Thymus (tissue), 11 donors: Measurements from ENCODE around the gene WDR3. TPM values are rescaled to one million over a fixed set of nuclear protein-coding genes. Genes with fewer than 3 reads are reported as not detected.

Source experiments
- DNase-seq, 9 donors: peaks; one replicate each; pipeline ENCODE4 v3.0.0-alpha.2; 2013; ENCODE audit warnings: low spot score in 9 of 9, low read depth in 6 of 9, missing footprints in 1 of 9
- H3K27ac ChIP-seq, 2 donors: one replicate each; pipeline ENCODE4 v1.5.1; 2013; ENCODE audit warnings: control low read depth in 1 of 2, low read depth in 1 of 2, low read length in 1 of 2, mild to moderate bottlenecking in 1 of 2, moderate library complexity in 1 of 2
- H3K27me3 ChIP-seq, 2 donors: one replicate each; pipeline ENCODE4 v1.5.1; 2013; ENCODE audit warnings: low read length in 1 of 2; ENCODE audit not compliant: control insufficient read depth in 2 of 2, insufficient read depth in 1 of 2
- H3K36me3 ChIP-seq, 2 donors: one replicate each; pipeline ENCODE4 v1.5.1; 2013; ENCODE audit warnings: low read length in 1 of 2, mild to moderate bottlenecking in 1 of 2, moderate library complexity in 1 of 2; ENCODE audit not compliant: control insufficient read depth in 2 of 2, insufficient read depth in 2 of 2
- H3K4me1 ChIP-seq, 2 donors: one replicate each; pipeline ENCODE4 v1.5.1; 2013; ENCODE audit warnings: low read length in 2 of 2; ENCODE audit not compliant: control insufficient read depth in 2 of 2, insufficient read depth in 2 of 2
- H3K4me3 ChIP-seq, 2 donors: one replicate each; pipeline ENCODE4 v1.5.1; 2013; ENCODE audit warnings: low read length in 2 of 2, control low read depth in 1 of 2, mild to moderate bottlenecking in 1 of 2
- H3K9me3 ChIP-seq, 2 donors: one replicate each; pipeline ENCODE4 v1.5.1; 2013; ENCODE audit warnings: low read length in 1 of 2, mild to moderate bottlenecking in 1 of 2; ENCODE audit not compliant: control insufficient read depth in 2 of 2, insufficient read depth in 1 of 2
- WGBS: extraction: QIAGEN DNeasy Blood & Tissue Kit; methylation state at CpG from one replicate; pipeline ENCODE4 v1.1.7; 2013; 5-methylcytosine and 5-hydroxymethylcytosine counted together
- polyA plus RNA-seq: library from polyadenylated mRNA; stranded (reverse); fragments of 200-250 nt; gene quantifications from one replicate; pipeline ENCODE4 v1.2.3, GENCODE V29; 2013
- total RNA-seq: library from RNA; stranded (reverse); fragments of 120-200 nt; gene quantifications from one replicate; pipeline ENCODE4 v1.2.4, GENCODE V29; 2013
- donor health status: healthy.

WDR3 gene
- total and polyA plus RNA-seq, 2 donors, result 4.8 to 21.6 TPM

GRCh38 chr1:117967881-117968280, 38.3 kb downstream of the WDR3 start:
- Histone ChIP-seq H3K4me3 (no peak overlapping the region), H3K27ac (no peak overlapping the region), H3K4me1 (no peaks in the 10 kb centered on the region), H3K9me3 (no peaks in the 10 kb centered on the region), H3K27me3 (no peaks in the 10 kb centered on the region), H3K36me3 (no peaks in the 10 kb centered on the region)
- DNase-seq, result peak in 1 of 9 donors; percentile 1
- 12% methylated on average over 1 of the region's 1 CpG for WGBS

- no peaks in the 10 kb centered on the region for H3K27me3 ChIP-seq
- H3K27ac ChIP-seq, result no peak overlapping the region
- no peaks in the 10 kb centered on the region for H3K4me1 ChIP-seq
- no peaks in the 10 kb centered on the region for H3K9me3 ChIP-seq
- no peak for DNase-seq
- no peaks in the 10 kb centered on the region for H3K36me3 ChIP-seq
- 94% methylated on average over 9 of the region's 9 CpGs for WGBS
- H3K4me3 ChIP-seq, result no peak overlapping the region
Measured at GRCh38 chr1:117970252-117970651, 40.7 kb downstream of the WDR3 start.

GRCh38 chr1:117971777-117972176, 42.2 kb downstream of the WDR3 start:
- H3K4me1 ChIP-seq, result no peaks in the 10 kb centered on the region
- H3K9me3 ChIP-seq, result no peaks in the 10 kb centered on the region
- H3K36me3 ChIP-seq, result no peaks in the 10 kb centered on the region
- no peak for DNase-seq
- no peaks in the 10 kb centered on the region for H3K27me3 ChIP-seq
- H3K4me3 ChIP-seq, result no peak overlapping the region
- no peak overlapping the region for H3K27ac ChIP-seq

DNA sequence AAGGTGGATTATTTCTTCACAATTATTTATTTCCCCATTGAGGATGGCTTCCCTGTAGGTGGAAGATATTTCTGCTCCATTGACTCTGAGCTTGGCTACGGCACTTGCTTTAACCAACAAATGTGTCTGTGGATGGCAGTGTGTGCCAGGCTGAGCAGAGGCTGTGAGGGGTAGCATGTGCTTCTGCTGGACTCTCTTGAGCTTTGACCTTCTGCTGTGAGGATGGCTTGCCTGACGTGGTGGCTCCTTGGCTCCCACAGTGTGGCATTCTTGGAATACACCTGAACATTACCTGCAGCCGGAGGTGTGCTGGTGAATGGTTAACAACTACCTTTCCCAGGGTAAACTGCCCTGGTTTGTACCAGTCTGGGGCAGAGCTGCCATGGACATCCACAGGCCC, 46.8 kb downstream of the WDR3 start:
- no peaks in the 10 kb centered on the region for H3K27me3 ChIP-seq
- 96% methylated on average over 3 of the region's 3 CpGs for WGBS
- H3K4me3 ChIP-seq, result no peak overlapping the region
- no peak for DNase-seq
- no peak overlapping the region for H3K27ac ChIP-seq
- H3K9me3 ChIP-seq, result no peaks in the 10 kb centered on the region
- no peaks in the 10 kb centered on the region for H3K4me1 ChIP-seq
- H3K36me3 ChIP-seq, result no peaks in the 10 kb centered on the region

DNA sequence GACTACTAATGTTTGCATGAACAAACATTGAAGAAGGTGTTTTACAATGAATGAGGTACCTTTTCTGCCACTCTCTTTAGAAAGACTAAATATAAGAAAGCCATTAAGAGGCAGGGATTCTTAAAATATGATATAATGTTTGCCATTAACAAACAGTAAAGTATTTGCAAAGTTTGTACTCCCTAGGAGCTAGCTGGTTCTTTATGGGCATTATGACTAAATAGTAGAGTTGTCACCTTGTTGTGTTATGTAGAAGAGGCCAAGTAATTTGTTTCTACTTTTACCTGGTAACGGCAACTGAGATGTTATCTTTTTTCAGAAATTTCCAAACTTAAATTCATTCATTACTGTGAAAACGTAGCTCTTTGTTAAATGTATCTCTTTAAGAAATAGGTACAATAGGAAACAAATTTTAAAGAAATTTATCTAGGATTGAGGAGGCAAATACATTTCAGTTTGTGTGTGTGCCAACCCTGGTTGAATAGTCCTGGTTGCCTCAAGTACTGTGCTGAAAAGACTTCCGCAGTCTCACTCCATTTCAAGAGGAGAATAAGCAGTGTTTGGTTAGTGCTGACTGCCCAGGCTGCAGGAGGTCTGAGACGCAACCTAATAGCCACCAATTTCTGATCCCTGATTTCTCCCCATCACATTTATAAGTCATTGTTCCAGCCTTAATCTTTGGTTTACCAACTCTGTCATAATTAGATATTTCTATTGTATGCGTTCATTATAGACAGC, 52.1 kb downstream of the WDR3 start:
- Histone ChIP-seq H3K27me3 (no peaks in the 10 kb centered on the region), H3K9me3 (no peaks in the 10 kb centered on the region), H3K36me3 (no peaks in the 10 kb centered on the region), H3K4me3 (no peak overlapping the region), H3K4me1 (no peaks in the 10 kb centered on the region), H3K27ac (no peak overlapping the region)
- WGBS, result 96% methylated on average over 5 of the region's 5 CpGs
- DNase-seq, result no peak

- H3K4me3 ChIP-seq, result no peak overlapping the region
- no peak overlapping the region for H3K27ac ChIP-seq
- H3K36me3 ChIP-seq, result no peaks in the 10 kb centered on the region
- WGBS, result 97% methylated on average over 1 of the region's 1 CpG
- DNase-seq, result no peak
- H3K9me3 ChIP-seq, result no peaks in the 10 kb centered on the region
- no peaks in the 10 kb centered on the region for H3K4me1 ChIP-seq
- no peaks in the 10 kb centered on the region for H3K27me3 ChIP-seq
Measured at GRCh38 chr1:117985239-117985638, 55.7 kb downstream of the WDR3 start.

DNA sequence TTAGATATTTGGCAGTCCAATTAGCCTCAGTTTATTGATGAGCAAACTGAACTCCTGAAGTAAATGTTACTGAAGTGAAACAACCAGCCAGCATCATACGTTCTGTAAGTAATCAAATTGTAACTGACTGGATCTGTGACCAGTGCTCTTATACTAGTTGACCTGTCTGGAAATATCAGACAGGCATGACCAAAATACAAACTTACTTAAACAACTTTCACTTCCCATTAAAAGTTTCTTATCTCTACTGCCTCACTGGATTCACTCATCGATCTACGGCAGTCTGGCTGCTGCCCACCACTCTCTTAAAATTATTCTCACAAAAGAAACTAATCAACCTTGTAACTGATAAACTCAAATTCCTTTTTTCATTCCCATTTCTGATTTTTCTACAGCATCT, 56.4 kb downstream of the WDR3 start:
- H3K9me3 ChIP-seq, result no peaks in the 10 kb centered on the region
- H3K36me3 ChIP-seq, result no peaks in the 10 kb centered on the region
- H3K27me3 ChIP-seq, result no peaks in the 10 kb centered on the region
- DNase-seq, result no peak
- H3K27ac ChIP-seq, result no peak overlapping the region
- 98% methylated on average over 3 of the region's 3 CpGs for WGBS
- no peak overlapping the region for H3K4me3 ChIP-seq
- no peaks in the 10 kb centered on the region for H3K4me1 ChIP-seq

DNA sequence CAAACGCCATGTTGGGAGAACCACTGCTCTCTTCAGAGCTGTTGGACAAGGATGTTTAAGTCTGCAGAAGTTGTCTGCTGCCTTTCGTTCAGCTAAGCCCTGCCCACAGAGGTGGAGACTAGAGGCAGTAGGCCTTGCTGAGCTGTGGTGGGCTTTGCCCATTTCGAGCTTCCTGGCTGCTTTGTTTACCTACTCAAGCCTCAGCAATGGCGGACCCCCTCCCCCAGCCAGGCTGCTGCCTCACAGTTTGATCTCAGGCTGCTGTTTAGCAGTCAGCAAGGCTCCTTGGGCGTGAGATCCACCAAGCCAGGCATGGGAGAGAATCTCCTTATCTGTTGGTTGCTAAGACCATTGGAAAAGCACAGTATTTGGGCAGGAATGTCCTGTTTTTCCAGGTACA, 74.8 kb downstream of the WDR3 start:
- no peaks in the 10 kb centered on the region for H3K27me3 ChIP-seq

GRCh38 chr1:118007391-118007790, 77.9 kb downstream of the WDR3 start:
- Histone ChIP-seq H3K27me3 (no peaks in the 10 kb centered on the region), H3K4me1 (no peaks in the 10 kb centered on the region), H3K9me3 (no peaks in the 10 kb centered on the region), H3K4me3 (no peak overlapping the region), H3K36me3 (no peaks in the 10 kb centered on the region), H3K27ac (no peak overlapping the region)
- no peak for DNase-seq
- 90% methylated on average over 2 of the region's 2 CpGs for WGBS

More for the DNA sequence above, 74.8 kb downstream of the WDR3 start:
- Histone ChIP-seq H3K4me1 (no peaks in the 10 kb centered on the region), H3K27ac (no peak overlapping the region), H3K4me3 (no peak overlapping the region), H3K36me3 (no peaks in the 10 kb centered on the region), H3K9me3 (no peaks in the 10 kb centered on the region)
- DNase-seq, result no peak
- WGBS, result 91% methylated on average over 5 of the region's 5 CpGs
